Measurements from ENCODE around the gene TRIOBP.
"Not testable (repeated sequence)": the region's sequence is repeated elsewhere in the genome, so short reads cannot be mapped to it uniquely, and the experiment has no call there.

Gene TRIOBP

DNA sequence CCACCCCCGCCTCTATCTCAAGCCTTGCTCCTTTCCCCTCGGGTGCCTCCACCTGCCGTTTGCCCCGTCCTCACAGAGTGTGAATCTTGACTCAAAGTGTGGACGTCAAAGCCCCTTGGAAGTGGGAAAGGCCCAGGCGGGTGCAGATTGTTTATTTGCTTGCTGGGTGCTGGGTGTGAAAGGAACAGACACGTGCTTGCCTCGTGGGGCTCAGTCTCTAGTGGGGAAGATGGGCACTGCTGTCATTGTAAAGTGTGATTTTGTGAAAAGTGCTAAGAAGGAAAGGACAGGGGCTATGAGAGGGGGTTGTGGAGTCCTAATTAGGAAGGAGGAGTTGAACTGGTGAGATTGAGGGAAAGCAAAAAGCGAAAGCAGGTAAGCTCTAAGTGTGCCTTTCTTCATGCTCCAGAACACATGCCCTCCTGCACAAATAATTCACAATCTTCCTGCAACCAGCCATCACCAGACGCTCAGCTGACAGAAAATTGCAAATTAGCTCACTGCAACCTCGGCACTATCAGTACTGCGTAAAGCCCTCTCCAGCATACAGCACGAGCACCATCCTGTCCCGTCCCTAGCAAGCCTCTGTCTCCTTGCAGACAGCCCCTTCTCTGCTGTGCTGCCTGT, 101.1 kb downstream of the TRIOBP start:
- TF ChIP-seq, protein P1, sequence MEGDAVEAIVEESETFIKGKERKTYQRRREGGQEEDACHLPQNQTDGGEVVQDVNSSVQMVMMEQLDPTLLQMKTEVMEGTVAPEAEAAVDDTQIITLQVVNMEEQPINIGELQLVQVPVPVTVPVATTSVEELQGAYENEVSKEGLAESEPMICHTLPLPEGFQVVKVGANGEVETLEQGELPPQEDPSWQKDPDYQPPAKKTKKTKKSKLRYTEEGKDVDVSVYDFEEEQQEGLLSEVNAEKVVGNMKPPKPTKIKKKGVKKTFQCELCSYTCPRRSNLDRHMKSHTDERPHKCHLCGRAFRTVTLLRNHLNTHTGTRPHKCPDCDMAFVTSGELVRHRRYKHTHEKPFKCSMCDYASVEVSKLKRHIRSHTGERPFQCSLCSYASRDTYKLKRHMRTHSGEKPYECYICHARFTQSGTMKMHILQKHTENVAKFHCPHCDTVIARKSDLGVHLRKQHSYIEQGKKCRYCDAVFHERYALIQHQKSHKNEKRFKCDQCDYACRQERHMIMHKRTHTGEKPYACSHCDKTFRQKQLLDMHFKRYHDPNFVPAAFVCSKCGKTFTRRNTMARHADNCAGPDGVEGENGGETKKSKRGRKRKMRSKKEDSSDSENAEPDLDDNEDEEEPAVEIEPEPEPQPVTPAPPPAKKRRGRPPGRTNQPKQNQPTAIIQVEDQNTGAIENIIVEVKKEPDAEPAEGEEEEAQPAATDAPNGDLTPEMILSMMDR (IDR thresholded peaks at IDR 0.05; ENCODE audit: low read depth, low read length), result no peak
- H3K4me3 ChIP-seq (ENCODE audit: low read depth, low read length), result no peak overlapping the region

DNA sequence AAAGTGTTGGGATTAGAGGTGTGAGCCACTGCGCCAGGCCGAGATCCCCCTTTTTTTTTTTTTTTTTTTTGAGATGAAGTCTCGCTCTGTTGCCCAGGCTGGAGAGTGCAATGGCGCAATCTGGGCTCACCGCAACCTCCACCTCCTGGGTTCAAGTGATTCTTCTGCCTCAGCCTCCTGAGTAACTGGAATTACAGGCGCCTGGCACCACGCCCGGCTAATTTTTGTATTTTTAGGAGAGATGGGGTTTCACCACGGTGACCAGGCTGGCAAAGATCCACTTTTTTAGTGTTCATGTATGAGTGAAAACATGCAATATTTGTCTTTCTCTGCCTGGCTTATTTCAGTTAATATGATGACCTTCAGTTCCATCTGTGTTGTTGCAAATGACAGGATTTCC, 103.1 kb downstream of the TRIOBP start:
- H3K4me3 ChIP-seq (ENCODE audit: low read depth, low read length), result not testable (repeated sequence)

DNA sequence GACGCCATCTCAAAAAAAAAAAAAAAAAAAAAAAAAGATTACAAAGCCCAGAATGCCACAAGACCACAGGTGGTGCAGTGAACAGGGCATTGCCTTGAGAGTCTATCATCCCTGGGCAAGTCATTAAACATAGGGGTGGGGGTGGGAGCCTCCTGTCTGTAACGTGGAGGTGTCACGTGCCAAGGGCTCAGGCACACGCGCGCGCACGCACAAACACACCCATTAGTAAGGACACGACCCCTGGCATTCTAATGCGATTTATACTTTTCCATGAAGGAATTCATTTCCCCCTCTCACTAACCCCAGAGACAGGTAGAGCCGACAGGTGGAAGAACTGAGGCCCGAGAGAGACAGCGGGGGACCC, 105.1 kb downstream of the TRIOBP start:
- H3K4me3 ChIP-seq (ENCODE audit: low read depth, low read length), result peak overlapping the region; percentile 60

DNA sequence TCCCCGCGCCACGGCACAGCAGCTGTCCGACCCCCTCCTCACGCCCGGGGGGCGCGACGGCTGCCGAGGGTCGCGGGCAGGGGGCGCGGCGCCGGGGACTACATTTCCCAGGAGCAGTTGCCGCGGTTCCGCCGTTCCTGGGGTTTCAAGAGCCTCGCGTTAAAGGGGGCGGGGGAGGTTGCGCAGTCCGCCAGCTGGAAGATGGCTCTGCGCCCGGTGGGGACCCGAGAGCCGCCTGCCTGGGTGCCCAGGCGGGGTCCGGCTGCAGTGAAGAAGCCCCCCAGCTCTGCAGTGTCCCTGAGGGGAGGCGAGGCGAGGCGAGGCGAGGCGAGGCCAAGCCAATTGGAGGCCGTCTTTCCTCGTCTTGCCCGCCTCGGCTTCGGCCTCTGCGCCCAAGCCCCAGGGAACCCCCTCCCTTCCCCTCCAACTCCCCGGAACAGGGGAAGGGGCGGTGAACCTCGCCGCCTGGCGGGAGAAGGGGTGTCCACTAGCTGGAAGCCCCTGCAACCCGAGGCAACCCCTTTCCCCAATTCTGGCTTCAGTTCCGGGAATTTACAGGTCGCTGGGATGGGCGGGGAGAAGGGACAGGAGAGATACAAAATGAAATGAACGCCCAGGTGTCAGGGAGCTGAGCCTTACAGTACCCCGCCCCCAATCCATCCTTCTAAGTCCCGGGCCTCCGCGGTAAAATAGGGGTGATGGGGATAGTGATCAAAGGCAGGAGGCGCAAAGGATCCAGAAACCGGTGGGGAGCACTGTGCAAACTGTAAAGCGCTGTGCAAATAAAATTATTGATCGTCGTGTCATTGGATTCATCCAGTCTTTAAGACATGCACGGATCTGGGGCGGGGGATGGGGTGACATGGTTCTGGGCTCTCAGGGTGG, 105.7 kb downstream of the TRIOBP start:
- TF ChIP-seq, protein P1 (IDR thresholded peaks at IDR 0.05; ENCODE audit: low read depth, low read length), result no peak
- peak overlapping the region; percentile 60 for H3K4me3 ChIP-seq (ENCODE audit: low read depth, low read length)

More for the DNA sequence above, 105.1 kb downstream of the TRIOBP start:
- TF ChIP-seq, protein P1 (IDR thresholded peaks at IDR 0.05; ENCODE audit: low read depth, low read length), result no peak

DNA sequence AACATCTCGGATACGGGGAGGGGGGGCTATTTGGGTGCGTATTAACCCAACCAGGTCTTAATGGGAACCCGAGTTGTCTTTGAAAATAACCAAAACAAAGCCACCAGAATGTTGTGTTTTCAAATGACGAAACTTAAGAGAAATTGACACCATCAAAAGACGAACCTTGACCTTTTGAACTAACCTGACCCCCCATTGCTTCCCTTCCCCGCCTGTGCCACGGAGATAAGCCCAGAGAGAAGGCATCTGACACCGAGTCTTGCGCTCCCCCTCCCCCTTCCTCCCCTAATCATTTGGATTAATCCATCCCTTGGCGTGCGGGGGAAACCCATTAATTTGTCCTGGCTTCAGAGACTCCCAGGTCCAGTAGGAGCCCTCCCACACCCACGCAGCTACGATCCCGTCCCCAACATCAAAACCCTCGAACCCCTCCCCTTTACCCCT, 106.4 kb downstream of the TRIOBP start:
- TF ChIP-seq, protein P1 (IDR thresholded peaks at IDR 0.05; ENCODE audit: low read depth, low read length), result no peak
- H3K4me3 ChIP-seq (ENCODE audit: low read depth, low read length), result no peak overlapping the region

DNA sequence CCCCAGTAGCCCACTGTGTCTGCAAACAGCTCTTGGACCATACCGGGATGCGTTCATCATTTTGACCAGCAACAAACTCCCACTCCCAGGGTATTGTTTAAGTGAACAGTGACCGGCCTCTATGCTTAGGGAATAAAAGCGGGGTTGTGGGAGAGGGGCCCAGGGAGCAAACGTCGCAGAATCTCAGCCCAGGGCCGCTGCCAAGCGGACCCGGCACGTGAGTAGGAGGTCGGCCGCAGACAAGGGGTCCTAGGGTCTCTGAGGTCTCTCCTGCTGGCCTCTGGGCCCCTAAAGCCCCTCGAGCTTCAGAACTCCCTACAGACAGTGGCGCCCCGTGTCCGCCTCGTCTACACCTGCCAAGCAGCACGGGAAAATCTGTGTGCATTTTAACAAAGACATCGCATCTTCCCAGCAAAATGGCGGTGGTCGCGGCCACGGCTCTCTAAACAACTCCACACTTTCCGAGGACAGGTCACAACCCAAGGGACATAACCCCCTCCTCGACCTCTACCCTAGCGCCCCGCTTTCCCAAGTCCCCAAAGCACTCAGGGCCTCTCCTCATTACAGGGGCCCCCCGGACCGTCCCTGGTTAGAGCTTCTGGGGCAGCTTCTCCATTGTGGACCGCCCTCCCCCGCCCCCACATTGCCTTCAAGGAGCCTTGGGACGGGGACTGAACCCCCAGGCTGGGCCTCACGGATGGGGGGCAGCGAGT, 106.9 kb downstream of the TRIOBP start:
- no peak overlapping the region for H3K4me3 ChIP-seq (ENCODE audit: low read depth, low read length)

DNA sequence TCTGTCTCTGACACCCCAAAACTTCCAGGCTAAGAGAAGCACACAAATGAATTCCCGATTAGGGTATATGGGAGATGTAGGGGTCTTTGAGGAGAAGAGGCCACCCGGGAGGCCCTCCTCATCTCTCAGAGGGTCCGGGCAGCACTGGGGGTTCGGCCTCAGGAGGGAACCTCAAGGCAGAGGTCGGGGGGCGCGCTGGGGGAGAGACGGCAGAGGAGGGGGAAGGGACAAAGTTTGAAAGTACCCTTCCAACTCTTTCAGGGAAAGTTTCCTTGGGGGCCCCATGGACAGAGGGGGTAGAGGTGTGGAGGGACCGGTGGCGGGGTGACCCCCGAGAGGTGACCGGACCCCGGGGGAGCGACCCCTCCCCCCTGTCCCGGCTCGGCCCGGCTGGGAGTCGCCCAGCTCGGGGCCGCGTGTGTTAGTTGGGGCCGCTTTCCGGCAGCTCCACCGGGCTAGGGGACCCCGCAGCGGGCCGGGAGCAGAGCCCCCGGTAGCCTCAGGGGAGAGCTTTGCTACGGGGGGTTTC, 107.6 kb downstream of the TRIOBP start:
- TF ChIP-seq, protein P1 (IDR thresholded peaks at IDR 0.05; ENCODE audit: low read depth, low read length), result no peak
- H3K4me3 ChIP-seq (ENCODE audit: low read depth, low read length), result peak overlapping the region; percentile 72

More for the DNA sequence above, 106.9 kb downstream of the TRIOBP start:
- TF ChIP-seq, protein P1 (IDR thresholded peaks at IDR 0.05; ENCODE audit: low read depth, low read length), result no peak
